Activated CD4-positive, alpha-beta T cell treated with anti-CD3 and anti-CD28 coated beads, Interleukin-2, amount 50 U/mL, for 1 hour (primary cell): ENCODE data around the gene PRRT4.

Source experiments
- DNase-seq: peaks from one replicate; pipeline ENCODE4 v3.0.0-alpha.2; 2020

Gene PRRT4

GRCh38 chr7:128361411-128362379 is at the start of gene PRRT4:
TSS of gene PRRT4 (minus strand) at chr7:128361690.
- peak; percentile 48 for DNase-seq

- DNase-seq, result no peak
Observed at GRCh38 chr7:128410451-128410753, 48.9 kb upstream of the PRRT4 start.

- peak; percentile 81 for DNase-seq
Observed at GRCh38 chr7:128409596-128410450, 48.3 kb upstream of the PRRT4 start, which contains the start of gene IMPDH1. TSS of gene IMPDH1 (minus strand) at chr7:128409982. CDS start at chr7:128409901, 81 bp downstream.

- no peak for DNase-seq
Observed at GRCh38 chr7:128408709-128409595, 47.5 kb upstream of the PRRT4 start.

GRCh38 chr7:128407751-128408708 is 46.5 kb upstream of the PRRT4 start:
- no peak for DNase-seq

- DNase-seq, result no peak
Observed at GRCh38 chr7:128407233-128407589, 45.7 kb upstream of the PRRT4 start.

- no peak for DNase-seq
Observed at GRCh38 chr7:128406314-128407232, 45.1 kb upstream of the PRRT4 start.

GRCh38 chr7:128405471-128406313 is 44.2 kb upstream of the PRRT4 start:
- peak; percentile 56 for DNase-seq

GRCh38 chr7:128404886-128405470 is 43.5 kb upstream of the PRRT4 start:
- DNase-seq, result no peak

- no peak for DNase-seq
Observed at GRCh38 chr7:128404143-128404681, 42.7 kb upstream of the PRRT4 start.

- DNase-seq, result no peak
Observed at GRCh38 chr7:128403676-128404075, 42.2 kb upstream of the PRRT4 start.

GRCh38 chr7:128402356-128402755 is 40.9 kb upstream of the PRRT4 start:
- no peak for DNase-seq

GRCh38 chr7:128400566-128400965 is 39.1 kb upstream of the PRRT4 start:
- DNase-seq, result no peak

- DNase-seq, result no peak
Observed at GRCh38 chr7:128399991-128400390, 38.5 kb upstream of the PRRT4 start.

GRCh38 chr7:128398841-128399135 is 37.3 kb upstream of the PRRT4 start:
- DNase-seq, result no peak

GRCh38 chr7:128398016-128398840 is 36.7 kb upstream of the PRRT4 start:
- peak; percentile 31 for DNase-seq

- DNase-seq, result no peak
Observed at GRCh38 chr7:128396357-128396756, 34.9 kb upstream of the PRRT4 start.

- DNase-seq, result no peak
Observed at GRCh38 chr7:128395748-128396147, 34.3 kb upstream of the PRRT4 start.
